Uterus (tissue), 4 donors: ENCODE data around the gene CYTH2. TPM values are rescaled to one million over a fixed set of nuclear protein-coding genes. Genes with fewer than 3 reads are reported as not detected.

Experiments
- DNase-seq, 2 donors: peaks; one replicate each; pipeline ENCODE4 v3.0.0-alpha.2; 2019 to 2020
- H3K27ac ChIP-seq, 2 donors: fragments of 200-600 bp; sonication (generic); 1 replicate in 1 of 2; 2 replicates in 1 of 2; pipeline ENCODE4 v1.5.1; 2016 to 2018
- H3K27me3 ChIP-seq, 2 donors: fragments of 200-600 bp; sonication (generic); one replicate each; pipeline ENCODE4 v1.5.1; 2018 to 2019; ENCODE audit warnings: control low read depth in 1 of 2
- H3K36me3 ChIP-seq, 2 donors: fragments of 200-600 bp; sonication (generic); one replicate each; pipeline ENCODE4 v1.5.1; 2019; ENCODE audit warnings: control low read depth in 1 of 2
- H3K4me1 ChIP-seq, 2 donors: fragments of 200-600 bp; sonication (generic); one replicate each; pipeline ENCODE4 v1.5.1; 2018 to 2019; ENCODE audit warnings: control low read depth in 1 of 2
- H3K4me3 ChIP-seq, 2 donors: fragments of 200-600 bp; sonication (generic); 1 replicate in 1 of 2; 2 replicates in 1 of 2; pipeline ENCODE4 v1.5.1; 2018 to 2019; ENCODE audit warnings: mild to moderate bottlenecking in 1 of 2
- H3K9me3 ChIP-seq, 2 donors: fragments of 200-600 bp; sonication (generic); one replicate each; pipeline ENCODE4 v1.5.1; 2019; ENCODE audit warnings: control low read depth in 1 of 2
- CTCF ChIP-seq, 4 experiments: fragments of 200-600 bp in 2 of 4; fragments of 450-650 bp in 2 of 4; sonication (generic) in 2 of 4; IDR thresholded peaks; one replicate each; pipeline ENCODE4 v1.5.1; 2016 to 2019; ENCODE audit warnings: antibody characterized with exemption in 4 of 4, mild to moderate bottlenecking in 2 of 4, moderate library complexity in 1 of 4
- POLR2A ChIP-seq, 2 donors: fragments of 450-650 bp; IDR thresholded peaks; one replicate each; pipeline ENCODE4 v1.6.1; 2016; ENCODE audit warnings: antibody characterized with exemption in 2 of 2, mild to moderate bottlenecking in 1 of 2, moderate library complexity in 1 of 2
- intact Hi-C: fragments of 100-400 bp; cut with DNase I; formaldehyde crosslinking; loops from one replicate; pipeline ENCODE4 v1.15.1; 2023; ENCODE audit warnings: low total_unique reads
- total RNA-seq, 4 donors: library from RNA; depleted of rRNA in 3 of 4; stranded (reverse); fragments of >200 nt in 3 of 4; gene quantifications; one replicate each; pipeline versions ENCODE4 v1.1.0 to v1.2.4, GENCODE V29; 2014 to 2023
- donor health status: DM: yes; HTN: yes; CAD: no.

The CYTH2 gene
- total RNA-seq, 4 donors from 2014 or later, result 7.2 to 70.3 (median 36.5) TPM

- DNase-seq, result no peak
Observed at GRCh38 chr19:48451624-48452023, 17.5 kb upstream of the CYTH2 start.

GRCh38 chr19:48452289-48453190, 16.6 kb upstream of the CYTH2 start:
- H3K27me3 ChIP-seq, result no peaks in the 10 kb centered on the region
- no peak overlapping the region for H3K27ac ChIP-seq
- H3K9me3 ChIP-seq, result no peaks in the 10 kb centered on the region
- H3K4me3 ChIP-seq, result no peak overlapping the region
- DNase-seq, result no peak
- intact Hi-C loops, result no loop called here
- H3K4me1 ChIP-seq, result no peaks in the 10 kb centered on the region
- H3K36me3 ChIP-seq, result no peaks in the 10 kb centered on the region
- TF ChIP-seq POLR2A (IDR thresholded peaks at IDR 0.05) (no peak), CTCF (IDR thresholded peaks at IDR 0.05) (no peak)

More at GRCh38 chr19:48451624-48452023, 17.5 kb upstream of the CYTH2 start:
- Histone ChIP-seq H3K9me3 (no peaks in the 10 kb centered on the region), H3K4me3 (no peak overlapping the region), H3K36me3 (no peaks in the 10 kb centered on the region), H3K4me1 (no peaks in the 10 kb centered on the region), H3K27ac (no peak overlapping the region), H3K27me3 (no peaks in the 10 kb centered on the region)
- intact Hi-C loops, result no loop called here
- no peak for TF ChIP-seq POLR2A (IDR thresholded peaks at IDR 0.05)
- TF ChIP-seq CTCF (IDR thresholded peaks at IDR 0.05), result no peak

- H3K27ac ChIP-seq, result no peak overlapping the region
- intact Hi-C loops, result no loop called here
- no peak overlapping the region for H3K4me3 ChIP-seq
- H3K27me3 ChIP-seq, result no peaks in the 10 kb centered on the region
- TF ChIP-seq CTCF (IDR thresholded peaks at IDR 0.05), result no peak
- no peak for TF ChIP-seq POLR2A (IDR thresholded peaks at IDR 0.05)
- no peaks in the 10 kb centered on the region for H3K4me1 ChIP-seq
- no peaks in the 10 kb centered on the region for H3K9me3 ChIP-seq
- no peaks in the 10 kb centered on the region for H3K36me3 ChIP-seq
- DNase-seq, result no peak
Observed at GRCh38 chr19:48454150-48454730, 14.9 kb upstream of the CYTH2 start.

- Histone ChIP-seq H3K36me3 (no peaks in the 10 kb centered on the region), H3K27ac (no peak within 1 kb of the TSS), H3K27me3 (no peaks in the 10 kb centered on the region), H3K9me3 (no peaks in the 10 kb centered on the region), H3K4me3 (no peak within 1 kb of the TSS), H3K4me1 (no peaks in the 10 kb centered on the region)
- TF ChIP-seq CTCF (IDR thresholded peaks at IDR 0.05) (no peak), POLR2A (IDR thresholded peaks at IDR 0.05) (no peak)
- intact Hi-C loops, result no loop called here
- DNase-seq, result no peak
Observed at GRCh38 chr19:48455171-48455907, 13.8 kb upstream of the CYTH2 start, which contains the start of gene KCNJ14. KCNJ14 (plus strand) TSS chr19:48455574; CDS start chr19:48461725, 6,151 bp downstream.
